HG02840 (cell line): ENCODE data around the gene ULK4.
"Not testable (repeated sequence)": the region's sequence is repeated elsewhere in the genome, so short reads cannot be mapped to it uniquely, and the experiment has no call there.

Experiments used
- ATAC-seq: cut with Tn5 transposase; IDR thresholded peaks from one replicate; pipeline ENCODE4 v1.9.1; 2021; ENCODE audit warnings: mild to moderate bottlenecking, moderate library complexity, moderate number of reproducible peaks; ENCODE audit not compliant: unreplicated experiment, low FRiP score

The ULK4 gene

GRCh38 chr3:41960826-41961750, 815 bp downstream of the ULK4 start:
- ATAC-seq = peak; percentile 22

DNA sequence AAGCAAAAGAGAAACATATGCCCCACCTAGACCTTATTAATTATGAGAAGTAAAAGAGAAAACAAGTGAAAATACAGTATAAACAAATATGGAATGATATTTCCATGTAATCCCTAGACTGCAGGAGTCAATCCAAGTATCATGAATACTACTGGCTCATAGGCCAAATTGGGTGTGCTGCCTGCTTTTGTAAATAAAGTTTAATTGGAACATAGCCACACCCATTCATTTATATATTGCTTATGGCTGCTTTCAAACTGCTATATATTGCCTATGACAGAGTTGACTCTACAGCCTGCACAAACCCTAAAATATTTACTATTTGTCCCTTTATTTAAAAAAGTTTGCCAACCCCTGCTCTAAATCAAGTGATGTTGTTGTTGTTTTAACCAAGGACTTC, 5.3 kb downstream of the ULK4 start:
- no peak for ATAC-seq

- no peak for ATAC-seq
Measured at GRCh38 chr3:41955192-41955591, 6.7 kb downstream of the ULK4 start.

GRCh38 chr3:41943311-41943843, 18.5 kb downstream of the ULK4 start:
- ATAC-seq = no peak

GRCh38 chr3:41940393-41940792, 21.5 kb downstream of the ULK4 start:
- ATAC-seq = no peak

DNA sequence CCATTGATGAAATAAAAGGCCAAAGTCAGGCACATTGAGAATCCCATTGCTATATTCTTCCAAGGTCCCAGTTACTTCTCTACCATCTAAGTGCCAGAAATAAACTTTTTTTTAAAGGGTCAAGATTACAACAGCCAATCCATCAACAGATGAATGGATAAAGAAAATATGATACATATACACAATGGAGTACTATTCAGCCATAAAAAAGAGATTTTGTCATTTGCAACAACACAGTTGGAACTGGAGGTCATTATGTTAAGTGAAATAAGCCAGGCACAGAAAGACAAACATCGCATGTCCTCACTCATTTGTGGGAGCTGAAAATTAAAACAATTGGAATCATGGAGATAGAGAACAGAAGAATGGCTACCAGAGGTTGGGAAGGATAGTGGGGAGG, 25.5 kb downstream of the ULK4 start:
- no peak for ATAC-seq

GRCh38 chr3:41933154-41933676, 28.7 kb downstream of the ULK4 start:
- ATAC-seq = no peak

DNA sequence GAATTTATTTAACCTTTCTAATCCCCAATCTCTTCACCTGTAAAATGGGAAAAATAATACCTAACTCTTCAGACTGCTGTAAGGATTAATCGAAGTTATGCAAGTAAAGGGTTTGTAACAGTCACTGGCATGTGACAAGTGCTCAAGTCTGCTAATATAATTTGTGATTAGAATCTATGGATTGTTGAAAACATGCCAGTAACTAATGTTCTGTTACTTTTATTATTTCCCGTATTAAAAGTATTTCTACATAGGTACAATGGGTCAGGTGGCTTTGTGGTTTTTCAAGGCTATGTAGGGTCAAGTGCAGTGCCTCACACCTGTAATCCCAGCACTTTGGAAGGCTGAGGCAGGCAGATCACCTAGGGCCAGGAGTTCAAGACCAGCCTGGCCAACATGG, 29.4 kb downstream of the ULK4 start:
- no peak for ATAC-seq

DNA sequence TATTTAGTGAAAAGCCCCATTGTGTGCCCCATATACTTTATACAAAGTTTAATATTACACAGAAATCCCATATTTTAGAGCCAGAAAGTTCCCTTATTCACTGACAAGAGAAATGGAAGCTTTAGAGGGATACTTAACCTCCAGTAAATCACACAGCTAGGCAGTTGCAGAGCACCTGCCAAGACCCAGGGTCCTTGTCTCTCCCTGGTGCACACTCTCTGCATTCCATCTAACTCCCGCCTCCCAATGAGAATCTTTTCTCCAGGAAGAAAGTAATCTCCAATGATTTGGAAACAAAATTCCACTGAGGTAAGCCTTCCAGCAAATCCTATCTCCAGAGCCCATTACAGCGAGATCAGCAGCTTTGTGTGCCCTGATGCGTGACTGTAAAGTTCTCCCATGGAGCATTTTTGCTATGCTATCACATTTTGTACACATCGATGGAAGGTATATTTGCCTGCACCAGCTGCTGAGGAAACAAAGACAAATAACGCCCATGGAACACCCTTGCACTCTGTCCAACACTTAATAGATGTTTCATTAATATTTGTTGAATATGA, 41.4 kb downstream of the ULK4 start:
- ATAC-seq = no peak

DNA sequence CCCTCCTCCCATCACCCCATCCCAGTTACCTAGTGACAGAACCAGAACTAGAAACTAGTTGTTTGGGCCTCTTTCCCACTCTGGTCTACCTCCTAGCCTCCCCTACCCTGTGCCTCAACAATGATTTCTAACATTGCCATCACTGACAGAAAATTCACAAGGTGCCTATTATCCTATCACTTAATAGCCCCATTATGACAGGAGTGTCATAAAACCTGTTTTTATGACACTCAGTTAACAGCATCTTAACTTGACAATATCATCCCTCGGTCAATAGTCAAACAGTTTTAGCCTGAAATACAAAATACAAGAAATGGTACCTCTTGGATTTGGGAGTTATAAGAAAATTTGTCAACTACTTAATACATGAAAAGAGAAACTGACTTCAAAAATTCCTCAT, 46.5 kb downstream of the ULK4 start:
- no peak for ATAC-seq

DNA sequence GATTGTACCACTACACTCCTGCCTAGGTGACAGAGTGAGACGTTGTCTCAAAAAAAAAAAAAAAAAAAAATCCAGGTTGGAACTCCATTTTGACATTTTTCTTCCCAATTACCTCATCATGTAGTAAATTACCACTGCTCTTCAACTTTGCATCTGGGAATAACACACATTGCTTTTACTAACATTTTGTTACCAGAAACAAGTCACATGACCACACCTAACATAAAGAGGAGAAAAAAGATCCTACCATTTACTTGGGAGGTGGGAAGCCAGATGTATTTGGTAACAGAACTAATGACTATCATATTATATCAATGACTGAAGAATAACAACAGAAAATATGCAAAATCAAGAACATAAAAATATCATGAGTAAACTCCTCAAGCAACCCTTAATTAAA, 49.6 kb downstream of the ULK4 start:
- no peak for ATAC-seq

DNA sequence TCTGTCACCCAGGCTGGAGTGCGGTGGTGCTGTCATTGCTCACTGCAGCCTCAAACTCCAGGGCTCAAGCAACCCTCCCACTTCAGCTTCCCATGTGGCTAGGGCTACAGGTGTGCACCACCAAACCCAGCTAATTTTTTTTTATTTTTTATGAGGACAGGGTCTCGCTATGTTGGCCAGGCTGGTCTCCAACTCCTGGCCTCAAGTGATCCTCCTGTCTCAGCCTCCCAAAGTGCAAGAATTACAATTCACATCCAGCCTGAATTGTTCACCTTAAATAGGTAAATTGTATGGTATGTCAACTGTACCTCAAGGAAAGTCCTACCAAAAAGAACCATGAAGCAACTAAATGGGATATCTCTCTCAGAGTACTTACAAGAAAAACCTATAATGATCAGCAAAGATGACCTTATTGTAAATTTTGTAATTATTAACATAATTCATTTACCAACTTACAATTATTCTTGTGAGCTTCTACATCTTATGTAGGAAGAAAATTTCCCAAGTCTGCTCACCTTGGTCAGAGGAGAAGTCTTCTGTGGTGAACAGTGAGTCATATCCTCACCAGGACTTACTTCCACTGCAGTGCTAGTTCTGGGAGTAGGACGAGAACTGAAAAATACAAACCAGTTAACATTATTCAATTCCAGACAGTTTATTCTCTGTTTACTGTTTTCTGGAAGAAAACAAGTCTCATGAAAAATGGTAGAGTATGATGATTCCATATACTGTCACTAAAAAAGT, 54.4 kb downstream of the ULK4 start:
- no peak for ATAC-seq

GRCh38 chr3:41900265-41900664, 61.6 kb downstream of the ULK4 start:
- no peak for ATAC-seq

GRCh38 chr3:41898631-41899030, 63.3 kb downstream of the ULK4 start:
- ATAC-seq = no peak

- no peak for ATAC-seq
Measured at GRCh38 chr3:41893977-41894376, 67.9 kb downstream of the ULK4 start.

GRCh38 chr3:41888368-41889076, 73.4 kb downstream of the ULK4 start:
- no peak for ATAC-seq

DNA sequence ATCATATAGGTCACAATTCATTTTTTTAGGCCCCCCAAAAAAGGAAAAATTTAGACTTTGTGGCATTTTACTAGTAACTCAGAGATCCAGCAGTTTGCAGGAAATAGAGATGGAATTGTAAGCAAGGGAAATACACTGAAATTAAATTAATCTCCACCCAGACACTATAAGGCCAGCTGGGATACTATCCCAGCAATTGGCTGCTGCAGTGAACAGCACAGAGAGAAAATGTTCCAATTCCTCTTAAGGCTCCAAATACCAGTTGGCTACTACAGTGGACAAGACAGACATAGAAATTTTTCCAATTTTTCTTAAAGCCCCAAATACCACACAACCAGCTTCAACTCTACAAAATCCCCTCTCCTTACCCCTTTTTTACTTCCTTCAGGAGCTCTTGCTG, 78.9 kb downstream of the ULK4 start:
- ATAC-seq = no peak

GRCh38 chr3:41881233-41881821, 80.6 kb downstream of the ULK4 start:
- ATAC-seq = no peak

GRCh38 chr3:41880387-41880786, 81.5 kb downstream of the ULK4 start:
- ATAC-seq = no peak

- ATAC-seq = not testable (repeated sequence)
Measured at GRCh38 chr3:41877741-41878140, 84.2 kb downstream of the ULK4 start.
